Stimulated activated CD4-positive, alpha-beta T cell treated with anti-CD3 and anti-CD28 coated beads, Interleukin-12 subunit alpha, Interleukin-12 subunit beta, amount 100 ng/mL, for 48 hours (primary cell): ENCODE data around the gene HPSE.

ENCODE experiments used
- DNase-seq, 3 donors: peaks; one replicate each; pipeline ENCODE4 v3.0.0-alpha.2; 2020; ENCODE audit warnings: low read depth in 2 of 3, low spot score in 1 of 3

HPSE gene

GRCh38 chr4:83250687-83251446 lies 83.8 kb downstream of the HPSE start:
- no peak for DNase-seq

- no peak for DNase-seq
Observed at GRCh38 chr4:83248486-83248885, 86.2 kb downstream of the HPSE start.

DNA sequence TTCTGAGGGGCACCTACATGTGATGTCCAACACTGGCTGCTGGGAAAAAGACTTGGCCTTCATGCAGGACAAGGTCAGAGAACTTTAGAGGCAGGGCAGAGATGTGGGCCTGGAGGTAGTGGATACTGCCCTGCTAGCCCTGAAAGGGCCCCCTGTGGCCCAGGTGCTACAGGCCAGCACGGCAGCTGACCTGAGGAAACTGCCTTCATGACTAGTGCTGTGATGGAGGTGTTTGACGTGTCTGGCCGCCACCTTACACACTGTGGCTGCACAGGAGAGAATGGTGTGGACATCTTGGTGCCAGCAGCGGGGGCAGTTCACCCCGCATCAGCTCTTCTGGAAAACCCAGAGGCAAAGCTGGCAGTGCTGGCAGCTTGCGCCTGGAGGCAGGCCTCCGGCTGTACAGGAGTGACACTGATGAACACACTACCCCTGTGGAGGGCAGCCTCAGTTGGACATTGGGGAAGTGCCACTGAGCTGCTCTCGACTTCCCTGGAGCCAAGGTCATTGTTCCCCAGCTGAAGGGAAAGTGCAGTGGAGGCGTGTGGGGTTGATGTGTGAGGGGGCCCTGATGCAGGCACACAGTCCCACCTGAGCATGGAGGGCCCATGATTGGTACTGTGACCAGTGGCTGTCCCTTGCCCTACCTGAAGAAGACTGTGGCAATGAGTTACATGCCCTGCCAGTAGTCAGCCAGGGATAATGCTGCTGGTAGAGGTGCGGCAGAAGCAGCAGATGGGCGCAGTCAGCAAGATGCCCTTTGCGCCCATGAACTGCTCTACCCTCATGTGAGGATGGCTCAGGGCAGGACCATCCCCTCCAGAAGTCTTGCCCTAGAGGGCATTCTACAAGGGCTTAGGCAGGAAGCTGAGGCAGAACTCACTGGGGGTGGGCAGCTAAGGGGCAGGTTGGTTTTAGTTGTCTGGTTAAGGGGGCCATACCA lies 87.0 kb downstream of the HPSE start:
- no peak for DNase-seq
